Spleen (tissue), 11 donors: ENCODE results near the gene MEX3D. TPM values are rescaled to one million over a fixed set of nuclear protein-coding genes. Genes with fewer than 3 reads are reported as not detected.

Experiments used
- DNase-seq: peaks from one replicate; pipeline ENCODE4 v3.0.0-alpha.2; 2020
- H3K27ac ChIP-seq, 8 donors: fragments of 200-600 bp; sonication (generic) in 7 of 8; 1 replicate in 4 of 8; 2 replicates in 4 of 8; pipeline versions ENCODE4 v1.5.0 to v1.8.0; 2016 to 2021; ENCODE audit warnings: inconsistent platforms in 4 of 8, mild to moderate bottlenecking in 4 of 8, moderate library complexity in 1 of 8
- H3K27me3 ChIP-seq, 7 donors: fragments of 200-600 bp; sonication (generic) in 6 of 7; replicated peaks in 1 of 7; 1 replicate in 4 of 7; 2 replicates in 3 of 7; pipeline versions ENCODE4 v1.5.0 to v1.8.0; 2016 to 2021; ENCODE audit warnings: inconsistent platforms in 3 of 7, mild to moderate bottlenecking in 1 of 7
- H3K36me3 ChIP-seq, 6 donors: fragments of 200-600 bp; sonication (generic) in 5 of 6; 1 replicate in 4 of 6; 2 replicates in 2 of 6; pipeline versions ENCODE4 v1.5.0 to v1.8.0; 2016 to 2021; ENCODE audit warnings: inconsistent platforms in 2 of 6
- H3K4me1 ChIP-seq, 6 donors: fragments of 200-600 bp; sonication (generic) in 5 of 6; 1 replicate in 3 of 6; 2 replicates in 3 of 6; pipeline versions ENCODE4 v1.5.0 to v1.8.0; 2016 to 2021; ENCODE audit warnings: inconsistent platforms in 3 of 6
- H3K4me3 ChIP-seq, 8 donors: fragments of 200-600 bp; sonication (generic) in 7 of 8; 1 replicate in 4 of 8; 2 replicates in 4 of 8; pipeline versions ENCODE4 v1.5.0 to v1.8.0; 2016 to 2021; ENCODE audit warnings: inconsistent platforms in 4 of 8, mild to moderate bottlenecking in 4 of 8, moderate library complexity in 2 of 8
- H3K9me3 ChIP-seq, 8 donors: fragments of 200-600 bp; sonication (generic) in 7 of 8; 1 replicate in 4 of 8; 2 replicates in 4 of 8; pipeline versions ENCODE4 v1.5.0 to v1.8.0; 2016 to 2021; ENCODE audit warnings: inconsistent platforms in 4 of 8
- POLR2A ChIP-seq, 3 donors: fragments of 450-650 bp; IDR thresholded peaks; one replicate each; pipeline ENCODE4 v1.5.1; 2017; ENCODE audit warnings: antibody characterized with exemption in 3 of 3, mild to moderate bottlenecking in 1 of 3
- POLR2AphosphoS5 ChIP-seq, 3 donors: sonication (generic); formaldehyde crosslinking; IDR thresholded peaks; one replicate each; pipeline ENCODE4 v1.5.1; 2017; ENCODE audit warnings: antibody characterized with exemption in 3 of 3
- WGBS, 5 donors: extraction: QIAGEN DNeasy Blood & Tissue Kit in 3 of 5; methylation state at CpG; one replicate each; pipeline versions ENCODE4 v1.1.5 to v1.1.7; 2013 to 2018; 5-methylcytosine and 5-hydroxymethylcytosine counted together
- intact Hi-C: fragments of 100-400 bp; cut with DNase I; formaldehyde crosslinking; loops from one replicate; pipeline ENCODE4 v1.15.0; 2023; ENCODE audit warnings: low total_unique reads
- polyA plus RNA-seq, 3 donors: library from polyadenylated mRNA; stranded (reverse); fragments of 200-250 nt; gene quantifications; one replicate each; pipeline ENCODE4 v1.2.1, GENCODE V29; 2013
- total RNA-seq, 7 donors: library from RNA; depleted of rRNA in 3 of 7; stranded (reverse); fragments of >200 nt in 3 of 7; fragmentation: NEBNext Ultra II Directional in 4 of 7; extraction: Animal tissue kit (Norgen Biotek cat#: 25700) in 4 of 7; gene quantifications; one replicate each; pipeline versions ENCODE4 v1.1.0 to v1.2.1, GENCODE V29; 2016 to 2021
- TF ChIP-seq, protein P1 (sequence below), 11 experiments: fragments of 200-600 bp in 7 of 11; fragments of 450-650 bp in 4 of 11; sonication (generic) in 4 of 11; IDR thresholded peaks in 8 of 11; conservative IDR thresholded peaks in 3 of 11; 1 replicate in 7 of 11; 2 replicates in 4 of 11; pipeline versions ENCODE4 v1.4.0 to v1.8.0; 2016 to 2021; ENCODE audit warnings: antibody characterized with exemption in 11 of 11, inconsistent platforms in 4 of 11, mild to moderate bottlenecking in 1 of 11
- donor health status: healthy with polysubstance abuse.
- donor health status: DM: no; HTN: no; CAD: no; lungs with moderate emphysema.
- donor health status: DM: no; HTN: no; CAD: no.
- donor health status: Bipolar disorder and iron deficiency.
- donor health status: healthy.
- donor health status: DM: no; HTN: no; CAD: no.
- donor health status: DM: yes; HTN: yes; CAD: no.

The MEX3D gene
- total and polyA plus RNA-seq, 10 donors = 0.87 to 11.7 (median 6.0) TPM

- Histone ChIP-seq H3K4me3 (peak within 1 kb of the TSS in 7 of 8 donors; percentile 13 to 69 (median 37)), H3K9me3 (peaks cover 0 to 10% (median 0%) of the 10 kb centered on the region in 8 donors), H3K36me3 (no peaks in the 10 kb centered on the region), H3K4me1 (peaks cover 6 to 31% (median 17%) of the 10 kb centered on the region in 6 donors), H3K27me3 (peaks cover 0 to 97% (median 48%) of the 10 kb centered on the region in 7 donors), H3K27ac (peak within 1 kb of the TSS in 1 of 8 donors; percentile 24)
- 3 to 19% (median 5%) methylated on average over 14 to 78 of the region's 78 CpGs for WGBS, 5 donors
- TF ChIP-seq POLR2AphosphoS5 (IDR thresholded peaks at IDR 0.05) (peak; percentile 31 to 57 (median 48)), POLR2A (IDR thresholded peaks at IDR 0.05) (no peak)
- TF ChIP-seq, protein P1, sequence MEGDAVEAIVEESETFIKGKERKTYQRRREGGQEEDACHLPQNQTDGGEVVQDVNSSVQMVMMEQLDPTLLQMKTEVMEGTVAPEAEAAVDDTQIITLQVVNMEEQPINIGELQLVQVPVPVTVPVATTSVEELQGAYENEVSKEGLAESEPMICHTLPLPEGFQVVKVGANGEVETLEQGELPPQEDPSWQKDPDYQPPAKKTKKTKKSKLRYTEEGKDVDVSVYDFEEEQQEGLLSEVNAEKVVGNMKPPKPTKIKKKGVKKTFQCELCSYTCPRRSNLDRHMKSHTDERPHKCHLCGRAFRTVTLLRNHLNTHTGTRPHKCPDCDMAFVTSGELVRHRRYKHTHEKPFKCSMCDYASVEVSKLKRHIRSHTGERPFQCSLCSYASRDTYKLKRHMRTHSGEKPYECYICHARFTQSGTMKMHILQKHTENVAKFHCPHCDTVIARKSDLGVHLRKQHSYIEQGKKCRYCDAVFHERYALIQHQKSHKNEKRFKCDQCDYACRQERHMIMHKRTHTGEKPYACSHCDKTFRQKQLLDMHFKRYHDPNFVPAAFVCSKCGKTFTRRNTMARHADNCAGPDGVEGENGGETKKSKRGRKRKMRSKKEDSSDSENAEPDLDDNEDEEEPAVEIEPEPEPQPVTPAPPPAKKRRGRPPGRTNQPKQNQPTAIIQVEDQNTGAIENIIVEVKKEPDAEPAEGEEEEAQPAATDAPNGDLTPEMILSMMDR (IDR thresholded peaks at IDR 0.05 in 8 of 11, conservative IDR thresholded peaks at IDR 0.05 in 3 of 11) = peak in 1 of 11 experiments; percentile 31
- intact Hi-C loops = no loop called here
- no peak for DNase-seq
Observed at GRCh38 chr19:1512671-1513498, 55.2 kb downstream of the MEX3D start, which contains the start of gene ADAMTSL5. TSS of gene ADAMTSL5 (minus strand) at chr19:1513019. CDS start at chr19:1510943, 2,076 bp downstream.

GRCh38 chr19:1511318-1512317 lies 56.5 kb downstream of the MEX3D start:
- peaks cover 0 to 96% (median 48%) of the 10 kb centered on the region in 7 donors for H3K27me3 ChIP-seq
- no peaks in the 10 kb centered on the region for H3K36me3 ChIP-seq
- peaks cover 0 to 14% (median 0%) of the 10 kb centered on the region in 8 donors for H3K9me3 ChIP-seq
- H3K27ac ChIP-seq = no peak overlapping the region
- intact Hi-C loops = no loop called here
- H3K4me1 ChIP-seq = peaks cover 9 to 40% (median 26%) of the 10 kb centered on the region in 6 donors
- 48 to 64% (median 56%) methylated on average over 13 to 22 of the region's 22 CpGs for WGBS, 5 donors
- DNase-seq = no peak
- H3K4me3 ChIP-seq = peak overlapping the region in 1 of 8 donors; percentile 69
- TF ChIP-seq POLR2A (IDR thresholded peaks at IDR 0.05) = no peak
- TF ChIP-seq, protein P1 (IDR thresholded peaks at IDR 0.05 in 8 of 11, conservative IDR thresholded peaks at IDR 0.05 in 3 of 11) = no peak
- no peak for TF ChIP-seq POLR2AphosphoS5 (IDR thresholded peaks at IDR 0.05)

DNA sequence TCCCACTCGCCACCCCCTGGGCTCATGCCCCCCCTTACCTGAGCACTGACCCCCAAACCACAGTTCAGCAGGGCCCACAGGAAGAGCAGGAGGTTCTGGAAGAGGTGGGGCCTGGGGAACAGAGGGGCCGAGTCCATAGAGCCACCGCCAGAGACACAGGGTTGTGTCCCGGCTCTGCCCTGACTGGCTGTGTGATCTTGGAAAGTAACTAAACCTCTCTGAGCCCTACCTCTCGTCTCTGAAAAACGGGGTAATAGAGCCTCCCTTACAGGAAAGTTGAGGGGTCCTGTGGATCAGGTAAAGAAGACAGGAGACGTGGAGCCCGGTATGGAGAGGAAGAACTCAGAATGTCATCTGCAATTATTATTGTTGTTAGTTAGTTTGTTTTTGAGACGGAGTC lies 57.3 kb downstream of the MEX3D start:
- Histone ChIP-seq H3K36me3 (no peaks in the 10 kb centered on the region), H3K4me1 (peaks cover 9 to 40% (median 26%) of the 10 kb centered on the region in 6 donors), H3K4me3 (no peak overlapping the region), H3K27ac (no peak overlapping the region), H3K27me3 (peaks cover 0 to 96% (median 48%) of the 10 kb centered on the region in 7 donors), H3K9me3 (peaks cover 0 to 9% (median 0%) of the 10 kb centered on the region in 8 donors)
- intact Hi-C loops = no loop called here
- WGBS, 5 donors = 33 to 60% (median 42%) methylated on average over 8 to 9 of the region's 9 CpGs
- no peak for DNase-seq
- TF ChIP-seq, protein P1 (IDR thresholded peaks at IDR 0.05 in 8 of 11, conservative IDR thresholded peaks at IDR 0.05 in 3 of 11) = no peak
